GM12878 (cell line): ENCODE measurements around the gene EBPL.
"Not testable (repeated sequence)": the region's sequence is repeated elsewhere in the genome, so short reads cannot be mapped to it uniquely, and the experiment has no call there.

Experiments used
- BHLHE40 ChIP-seq, 2 experiments: fragments of 450-650 bp in 1 of 2; IDR thresholded peaks; 2 replicates each; pipeline ENCODE4 v1.6.1; 2011 to 2017; ENCODE audit warnings: low read depth in 2 of 2, borderline replicate concordance in 1 of 2, improper control_type of control experiment in 1 of 2, low read length in 1 of 2, mild to moderate bottlenecking in 1 of 2
- EP300 ChIP-seq, 2 experiments: fragments of 150-350 bp in 1 of 2; IDR thresholded peaks; 2 replicates each; pipeline ENCODE4 v1.6.1; 2011 to 2012; ENCODE audit warnings: low read depth in 2 of 2, low read length in 2 of 2, borderline replicate concordance in 1 of 2, improper control_type of control experiment in 1 of 2, inconsistent platforms in 1 of 2; ENCODE audit not compliant: control insufficient read depth in 1 of 2
- KDM1A ChIP-seq: fragments of 200-600 bp; sonication (generic); IDR thresholded peaks from 2 replicates; pipeline ENCODE4 v1.6.1; 2016; ENCODE audit warnings: borderline replicate concordance
- NRF1 ChIP-seq: conservative IDR thresholded peaks from 2 replicates; pipeline ENCODE4 v1.6.1; 2011; ENCODE audit warnings: mild to moderate bottlenecking, low read depth, low read length, improper control_type of control experiment
- RCOR1 ChIP-seq: conservative IDR thresholded peaks from 2 replicates; pipeline ENCODE4 v1.6.1; 2012; ENCODE audit warnings: low read depth, low read length, improper control_type of control experiment
- TF ChIP-seq, protein P1 (sequence below), 3 experiments: IDR thresholded peaks in 2 of 3; conservative IDR thresholded peaks in 1 of 3; 2 replicates each; pipeline ENCODE4 v1.5.1; 2011; ENCODE audit warnings: low read depth in 3 of 3, low read length in 3 of 3, mild to moderate bottlenecking in 3 of 3, control low read depth in 2 of 3, moderate library complexity in 2 of 3, inconsistent platforms in 1 of 3, mixed read lengths in 1 of 3; ENCODE audit not compliant: control insufficient read depth in 2 of 3, insufficient read depth in 1 of 3; ENCODE audit errors: extremely low read depth in 1 of 3
- TF ChIP-seq, protein P2 (sequence below): fragments of 450-650 bp; formaldehyde crosslinking; IDR thresholded peaks from 2 replicates; pipeline ENCODE4 v1.4.0; 2022; ENCODE audit warnings: mild to moderate bottlenecking, moderate library complexity

DNA sequence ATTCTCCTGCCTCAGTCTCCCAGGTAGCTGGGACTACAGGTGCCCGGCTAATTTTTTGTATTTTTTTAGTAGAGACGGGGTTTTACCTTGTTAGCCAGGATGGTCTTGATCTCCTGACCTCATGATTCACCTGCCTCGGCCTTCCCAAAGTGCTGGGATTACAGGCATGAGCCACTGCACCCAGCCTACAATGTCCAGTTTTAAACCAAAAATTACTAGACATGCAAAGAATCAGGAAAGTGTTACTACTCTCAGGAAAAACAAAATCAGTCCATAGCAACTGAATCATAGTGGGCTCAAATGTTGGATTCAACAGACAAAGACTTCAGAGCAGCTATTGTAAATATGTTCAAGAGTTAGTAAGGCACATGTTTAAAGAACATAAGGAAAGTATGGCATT is 79.2 kb downstream of the EBPL start:
- TF ChIP-seq NRF1; RCOR1; KDM1A; EP300 (IDR thresholded peaks at IDR 0.05; ENCODE audit: borderline replicate concordance in 1 of 2, control insufficient read depth in 1 of 2, low read depth in 2 of 2, low read length in 2 of 2); BHLHE40 (IDR thresholded peaks at IDR 0.05; ENCODE audit: borderline replicate concordance in 1 of 2, low read depth in 2 of 2, low read length in 1 of 2): not testable (repeated sequence)
- TF ChIP-seq, protein P1, sequence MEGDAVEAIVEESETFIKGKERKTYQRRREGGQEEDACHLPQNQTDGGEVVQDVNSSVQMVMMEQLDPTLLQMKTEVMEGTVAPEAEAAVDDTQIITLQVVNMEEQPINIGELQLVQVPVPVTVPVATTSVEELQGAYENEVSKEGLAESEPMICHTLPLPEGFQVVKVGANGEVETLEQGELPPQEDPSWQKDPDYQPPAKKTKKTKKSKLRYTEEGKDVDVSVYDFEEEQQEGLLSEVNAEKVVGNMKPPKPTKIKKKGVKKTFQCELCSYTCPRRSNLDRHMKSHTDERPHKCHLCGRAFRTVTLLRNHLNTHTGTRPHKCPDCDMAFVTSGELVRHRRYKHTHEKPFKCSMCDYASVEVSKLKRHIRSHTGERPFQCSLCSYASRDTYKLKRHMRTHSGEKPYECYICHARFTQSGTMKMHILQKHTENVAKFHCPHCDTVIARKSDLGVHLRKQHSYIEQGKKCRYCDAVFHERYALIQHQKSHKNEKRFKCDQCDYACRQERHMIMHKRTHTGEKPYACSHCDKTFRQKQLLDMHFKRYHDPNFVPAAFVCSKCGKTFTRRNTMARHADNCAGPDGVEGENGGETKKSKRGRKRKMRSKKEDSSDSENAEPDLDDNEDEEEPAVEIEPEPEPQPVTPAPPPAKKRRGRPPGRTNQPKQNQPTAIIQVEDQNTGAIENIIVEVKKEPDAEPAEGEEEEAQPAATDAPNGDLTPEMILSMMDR (IDR thresholded peaks at IDR 0.05 in 2 of 3, conservative IDR thresholded peaks at IDR 0.05 in 1 of 3; ENCODE audit: control insufficient read depth in 2 of 3, extremely low read depth in 1 of 3, insufficient read depth in 1 of 3, low read depth in 3 of 3, low read length in 3 of 3), result not testable (repeated sequence)
- TF ChIP-seq, protein P2, sequence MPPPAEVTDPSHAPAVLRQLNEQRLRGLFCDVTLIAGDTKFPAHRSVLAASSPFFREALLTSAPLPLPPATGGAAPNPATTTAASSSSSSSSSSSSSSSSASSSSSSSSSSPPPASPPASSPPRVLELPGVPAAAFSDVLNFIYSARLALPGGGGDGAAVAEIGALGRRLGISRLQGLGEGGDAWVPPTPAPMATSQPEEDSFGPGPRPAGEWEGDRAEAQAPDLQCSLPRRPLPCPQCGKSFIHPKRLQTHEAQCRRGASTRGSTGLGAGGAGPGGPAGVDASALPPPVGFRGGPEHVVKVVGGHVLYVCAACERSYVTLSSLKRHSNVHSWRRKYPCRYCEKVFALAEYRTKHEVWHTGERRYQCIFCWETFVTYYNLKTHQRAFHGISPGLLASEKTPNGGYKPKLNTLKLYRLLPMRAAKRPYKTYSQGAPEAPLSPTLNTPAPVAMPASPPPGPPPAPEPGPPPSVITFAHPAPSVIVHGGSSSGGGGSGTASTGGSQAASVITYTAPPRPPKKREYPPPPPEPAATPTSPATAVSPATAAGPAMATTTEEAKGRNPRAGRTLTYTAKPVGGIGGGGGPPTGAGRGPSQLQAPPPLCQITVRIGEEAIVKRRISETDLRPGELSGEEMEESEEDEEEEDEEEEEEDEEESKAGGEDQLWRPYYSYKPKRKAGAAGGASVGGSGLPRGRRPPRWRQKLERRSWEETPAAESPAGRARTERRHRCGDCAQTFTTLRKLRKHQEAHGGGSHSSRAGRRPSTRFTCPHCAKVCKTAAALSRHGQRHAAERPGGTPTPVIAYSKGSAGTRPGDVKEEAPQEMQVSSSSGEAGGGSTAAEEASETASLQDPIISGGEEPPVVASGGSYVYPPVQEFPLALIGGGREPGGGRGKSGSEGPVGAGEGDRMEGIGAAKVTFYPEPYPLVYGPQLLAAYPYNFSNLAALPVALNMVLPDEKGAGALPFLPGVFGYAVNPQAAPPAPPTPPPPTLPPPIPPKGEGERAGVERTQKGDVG, result not testable (repeated sequence)
